DND-41 (cell line): ENCODE results near the gene SCNN1B.

ENCODE experiments used
- ATAC-seq: fragments of 200-7000 bp; cut with Tn5 transposase; 3 replicates; pipeline ENCODE4 v1.9.1; 2021; ENCODE audit warnings: low read depth; ENCODE audit not compliant: insufficient read depth
- DNase-seq: peaks from one replicate; pipeline ENCODE4 v3.0.0-alpha.2; 2020
- H2AFZ ChIP-seq: 2 replicates; pipeline ENCODE4 v1.6.0; 2012; ENCODE audit warnings: low read depth, low read length
- H3K27ac ChIP-seq: 2 replicates; pipeline ENCODE4 v1.5.1; 2012; ENCODE audit warnings: low read length, inconsistent platforms
- H3K27me3 ChIP-seq: fragments of 200-600 bp; sonication (generic); 2 replicates; pipeline ENCODE4 v1.6.0; 2012; ENCODE audit warnings: low read length, mild to moderate bottlenecking, inconsistent platforms; ENCODE audit not compliant: insufficient read depth, poor library complexity
- H3K36me3 ChIP-seq: 2 replicates; pipeline ENCODE4 v1.5.1; 2012; ENCODE audit warnings: low read length, inconsistent platforms; ENCODE audit not compliant: insufficient read depth
- H3K4me1 ChIP-seq: 2 replicates; pipeline ENCODE4 v1.5.1; 2012; ENCODE audit warnings: mild to moderate bottlenecking, low read length; ENCODE audit not compliant: insufficient read depth
- H3K4me2 ChIP-seq: 2 replicates; pipeline ENCODE4 v1.6.0; 2012; ENCODE audit warnings: mild to moderate bottlenecking, moderate library complexity, low read length, inconsistent platforms; ENCODE audit not compliant: insufficient read depth
- H3K4me3 ChIP-seq, 2 experiments: fragments of 200-600 bp in 1 of 2; shearing (Covaris generic) in 1 of 2; 2 replicates each; pipeline ENCODE4 v1.5.1; 2012 to 2016; ENCODE audit warnings: inconsistent platforms in 2 of 2, low read length in 2 of 2, mild to moderate bottlenecking in 2 of 2, low read depth in 1 of 2, moderate library complexity in 1 of 2
- H3K79me2 ChIP-seq: 2 replicates; pipeline ENCODE4 v1.6.0; 2012; ENCODE audit warnings: low read length, inconsistent platforms; ENCODE audit not compliant: insufficient read depth
- H3K9ac ChIP-seq: 2 replicates; pipeline ENCODE4 v1.6.0; 2012; ENCODE audit warnings: low read depth, mild to moderate bottlenecking, inconsistent platforms, low read length, moderate library complexity
- H3K9me3 ChIP-seq: 2 replicates; pipeline ENCODE4 v1.5.1; 2012; ENCODE audit warnings: low read length, moderate library complexity, mild to moderate bottlenecking, inconsistent platforms; ENCODE audit not compliant: insufficient read depth, severe bottlenecking
- H4K20me1 ChIP-seq: 2 replicates; pipeline ENCODE4 v1.6.0; 2012; ENCODE audit warnings: low read length; ENCODE audit not compliant: insufficient read depth
- EZH2 ChIP-seq: IDR thresholded peaks from 3 replicates; pipeline ENCODE4 v1.6.1; 2012; ENCODE audit warnings: borderline replicate concordance, low read depth, mild to moderate bottlenecking, moderate library complexity, low read length, inconsistent platforms; ENCODE audit not compliant: severe bottlenecking
- TF ChIP-seq, protein P1 (sequence below): IDR thresholded peaks from 2 replicates; pipeline ENCODE4 v1.5.1; 2012; ENCODE audit warnings: borderline replicate concordance, low read length, moderate library complexity, mild to moderate bottlenecking; ENCODE audit not compliant: poor library complexity, severe bottlenecking; ENCODE audit errors: extremely low read depth

SCNN1B gene

DNA sequence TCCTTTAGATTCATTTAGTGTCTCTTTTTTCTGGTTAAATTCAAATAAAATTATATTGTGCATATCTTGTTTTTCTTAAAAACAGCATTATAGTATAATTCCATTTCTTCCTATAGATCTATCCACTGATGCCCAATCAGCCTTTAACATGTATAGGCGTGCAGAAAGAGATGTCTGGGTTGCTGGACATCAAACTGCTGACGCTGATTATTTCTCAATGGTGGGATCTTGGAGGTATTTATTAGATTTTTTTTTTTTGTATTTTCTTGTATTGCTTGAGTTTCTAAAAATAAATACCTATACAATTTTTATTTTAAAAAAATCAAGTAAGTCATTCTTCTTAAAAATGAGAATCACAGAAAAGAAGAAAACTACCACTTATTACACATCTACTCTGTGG is 100.0 kb downstream of the SCNN1B start:
- Histone ChIP-seq H3K9me3 (no peaks in the 10 kb centered on the region), H3K79me2 (no peaks in the 10 kb centered on the region), H3K36me3 (peaks cover 81% of the 10 kb centered on the region), H3K4me1 (no peaks in the 10 kb centered on the region), H4K20me1 (no peaks in the 10 kb centered on the region), H3K4me3 (no peak overlapping the region), H3K4me2 (no peak overlapping the region), H3K27ac (no peak overlapping the region), H3K9ac (no peak overlapping the region), H3K27me3 (no peaks in the 10 kb centered on the region), H2AFZ (no peak overlapping the region)
- TF ChIP-seq, protein P1, sequence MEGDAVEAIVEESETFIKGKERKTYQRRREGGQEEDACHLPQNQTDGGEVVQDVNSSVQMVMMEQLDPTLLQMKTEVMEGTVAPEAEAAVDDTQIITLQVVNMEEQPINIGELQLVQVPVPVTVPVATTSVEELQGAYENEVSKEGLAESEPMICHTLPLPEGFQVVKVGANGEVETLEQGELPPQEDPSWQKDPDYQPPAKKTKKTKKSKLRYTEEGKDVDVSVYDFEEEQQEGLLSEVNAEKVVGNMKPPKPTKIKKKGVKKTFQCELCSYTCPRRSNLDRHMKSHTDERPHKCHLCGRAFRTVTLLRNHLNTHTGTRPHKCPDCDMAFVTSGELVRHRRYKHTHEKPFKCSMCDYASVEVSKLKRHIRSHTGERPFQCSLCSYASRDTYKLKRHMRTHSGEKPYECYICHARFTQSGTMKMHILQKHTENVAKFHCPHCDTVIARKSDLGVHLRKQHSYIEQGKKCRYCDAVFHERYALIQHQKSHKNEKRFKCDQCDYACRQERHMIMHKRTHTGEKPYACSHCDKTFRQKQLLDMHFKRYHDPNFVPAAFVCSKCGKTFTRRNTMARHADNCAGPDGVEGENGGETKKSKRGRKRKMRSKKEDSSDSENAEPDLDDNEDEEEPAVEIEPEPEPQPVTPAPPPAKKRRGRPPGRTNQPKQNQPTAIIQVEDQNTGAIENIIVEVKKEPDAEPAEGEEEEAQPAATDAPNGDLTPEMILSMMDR, result no peak
- TF ChIP-seq EZH2, result no peak
- ATAC-seq, result no peak
- no peak for DNase-seq

DNA sequence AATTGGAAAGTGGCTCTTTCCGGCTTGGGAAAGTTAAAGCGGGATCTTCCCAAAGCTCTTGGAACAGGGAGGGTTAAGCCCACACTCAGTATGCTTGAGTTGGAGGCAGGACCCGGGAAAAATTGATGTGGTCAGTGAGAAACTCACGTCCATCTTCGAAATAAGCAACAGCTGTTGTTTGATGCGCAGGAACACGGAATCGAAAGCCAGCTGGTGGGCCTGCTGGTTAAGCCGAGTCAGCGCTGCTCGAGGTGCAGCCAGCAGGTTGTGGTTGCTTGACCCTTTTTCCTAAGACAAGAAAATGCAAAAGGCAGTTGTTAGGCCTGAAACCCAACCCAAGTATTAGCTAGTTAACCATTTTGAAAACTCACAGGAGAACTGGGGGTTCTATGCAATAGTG is 101.4 kb downstream of the SCNN1B start:
- Histone ChIP-seq H3K79me2 (no peaks in the 10 kb centered on the region), H3K4me1 (no peaks in the 10 kb centered on the region), H3K9ac (no peak overlapping the region), H3K27me3 (no peaks in the 10 kb centered on the region), H3K4me3 (no peak overlapping the region), H3K9me3 (no peaks in the 10 kb centered on the region), H2AFZ (no peak overlapping the region), H3K27ac (no peak overlapping the region), H3K4me2 (no peak overlapping the region), H4K20me1 (no peaks in the 10 kb centered on the region), H3K36me3 (peaks cover 80% of the 10 kb centered on the region)
- TF ChIP-seq, protein P1, result no peak
- TF ChIP-seq EZH2, result no peak
- DNase-seq (no peak), ATAC-seq (no peak)

DNA sequence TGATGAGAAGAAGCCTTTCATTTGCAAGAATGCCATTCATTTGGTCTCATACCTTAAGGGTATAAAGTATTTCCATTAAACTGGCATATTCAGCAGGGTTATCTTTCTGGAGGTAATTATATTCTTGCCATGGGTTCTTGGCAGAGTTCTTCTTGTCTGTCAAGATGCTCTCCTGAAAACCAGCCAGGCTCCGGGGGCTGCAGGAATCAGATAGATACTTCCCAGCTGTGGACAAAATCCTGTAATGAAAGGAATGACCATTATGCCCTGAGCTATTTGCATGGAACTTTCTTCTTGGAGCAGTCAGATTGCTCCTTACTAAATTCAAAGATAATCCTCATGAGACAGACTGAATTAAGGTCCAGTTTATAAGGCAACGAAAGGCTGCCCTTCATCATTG is 103.9 kb downstream of the SCNN1B start:
- H3K9me3 ChIP-seq, result no peaks in the 10 kb centered on the region
- peaks cover 78% of the 10 kb centered on the region for H3K36me3 ChIP-seq
- H4K20me1 ChIP-seq, result no peaks in the 10 kb centered on the region
- H3K9ac ChIP-seq, result no peak overlapping the region
- no peak overlapping the region for H3K4me3 ChIP-seq
- no peak overlapping the region for H3K4me2 ChIP-seq
- H3K4me1 ChIP-seq, result no peaks in the 10 kb centered on the region
- H2AFZ ChIP-seq, result no peak overlapping the region
- no peak overlapping the region for H3K27ac ChIP-seq
- H3K27me3 ChIP-seq, result no peaks in the 10 kb centered on the region
- DNase-seq, result no peak
- H3K79me2 ChIP-seq, result no peaks in the 10 kb centered on the region
- ATAC-seq, result no peak
- no peak for TF ChIP-seq EZH2
- TF ChIP-seq, protein P1, result no peak

DNA sequence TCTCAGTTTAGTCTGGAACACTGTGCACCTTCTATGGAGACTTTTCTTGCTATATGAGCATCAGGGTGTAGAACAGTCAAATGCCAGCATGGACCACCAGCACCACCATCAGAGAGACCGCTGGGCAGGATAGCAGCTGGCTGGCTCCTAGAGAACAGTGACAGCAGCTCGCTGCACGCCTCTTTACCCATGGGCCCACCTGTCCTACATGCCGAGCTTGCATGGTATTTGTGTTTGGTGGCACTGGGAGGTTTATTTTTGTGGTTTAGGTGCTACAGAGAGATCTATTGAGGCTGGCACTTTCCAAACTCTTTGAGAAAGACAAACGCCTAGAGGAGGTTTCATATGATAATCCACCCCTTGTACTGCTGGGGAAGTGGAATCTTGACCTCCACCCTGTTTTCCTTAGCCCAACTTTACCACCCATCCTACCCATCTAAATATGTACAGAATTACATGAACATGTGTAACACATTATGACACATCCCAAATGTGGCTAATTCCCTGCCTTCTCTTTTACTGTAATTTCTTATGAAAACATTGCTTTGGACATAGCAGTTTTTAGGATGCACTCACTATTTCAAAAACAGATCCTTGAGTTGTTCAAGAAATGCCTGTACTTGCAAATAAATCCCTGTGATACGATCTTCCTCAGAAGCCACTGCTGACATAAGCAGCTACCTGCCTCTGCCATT is 104.6 kb downstream of the SCNN1B start:
- no peak for DNase-seq
- H3K27me3 ChIP-seq, result no peaks in the 10 kb centered on the region
- no peak for ATAC-seq
- H4K20me1 ChIP-seq, result no peaks in the 10 kb centered on the region
- H3K4me2 ChIP-seq, result no peak overlapping the region
- no peaks in the 10 kb centered on the region for H3K9me3 ChIP-seq
- H3K4me3 ChIP-seq, result no peak overlapping the region
- TF ChIP-seq, protein P1, result no peak
- TF ChIP-seq EZH2, result no peak
- H3K9ac ChIP-seq, result no peak overlapping the region
- peaks cover 78% of the 10 kb centered on the region for H3K36me3 ChIP-seq
- H3K4me1 ChIP-seq, result no peaks in the 10 kb centered on the region
- H2AFZ ChIP-seq, result no peak overlapping the region
- H3K79me2 ChIP-seq, result no peaks in the 10 kb centered on the region
- H3K27ac ChIP-seq, result no peak overlapping the region
